Keratinocyte (primary cell): ENCODE measurements around the gene HEPACAM.

Experiments
- CTCF ChIP-seq, 3 experiments: IDR thresholded peaks in 1 of 3; conservative IDR thresholded peaks in 1 of 3; optimal IDR thresholded peaks in 1 of 3; 2 replicates in 2 of 3; 3 replicates in 1 of 3; pipeline versions ENCODE3 to v1.5.1; 2011; ENCODE audit warnings: low read length in 3 of 3, mild to moderate bottlenecking in 3 of 3, moderate library complexity in 2 of 3, control low read depth in 1 of 3, inconsistent platforms in 1 of 3; ENCODE audit not compliant: insufficient read depth in 2 of 3; ENCODE audit errors: extremely low read depth in 1 of 3
- EZH2 ChIP-seq: IDR thresholded peaks from one replicate; pipeline ENCODE4 v1.6.1; 2012; ENCODE audit warnings: inconsistent platforms, mild to moderate bottlenecking, low read length, moderate library complexity

GRCh38 chr11:124869331-124869730 lies 66.5 kb downstream of the HEPACAM start:
- TF ChIP-seq CTCF (optimal IDR thresholded peaks at IDR 0.05 in 1 of 3, IDR thresholded peaks at IDR 0.05 in 1 of 3, conservative IDR thresholded peaks at IDR 0.05 in 1 of 3; ENCODE audit: extremely low read depth in 1 of 3, insufficient read depth in 2 of 3, low read length in 3 of 3) = no peak
- no peak for TF ChIP-seq EZH2
